HEK293 (cell line): ENCODE data around the gene ERCC2.

Experiments
- GLI4 ChIP-seq: fragments of 450-650 bp; formaldehyde crosslinking; IDR thresholded peaks from 2 replicates; pipeline ENCODE4 v1.5.1; 2016; ENCODE audit warnings: missing biosample characterization, missing genetic modification characterization
- YY1 ChIP-seq: fragments of 450-650 bp; formaldehyde crosslinking; IDR thresholded peaks from 2 replicates; pipeline ENCODE4 v1.5.1; 2018; ENCODE audit warnings: missing biosample characterization, missing genetic modification characterization
- ZBTB7A ChIP-seq: fragments of 450-650 bp; formaldehyde crosslinking; IDR thresholded peaks from 2 replicates; pipeline ENCODE4 v1.5.1; 2016; ENCODE audit warnings: low read depth, missing biosample characterization, missing genetic modification characterization
- ZNF169 ChIP-seq: fragments of 450-650 bp; formaldehyde crosslinking; IDR thresholded peaks from 2 replicates; pipeline ENCODE4 v1.5.1; 2016; ENCODE audit warnings: missing biosample characterization, missing genetic modification characterization
- ZNF354C ChIP-seq: fragments of 450-650 bp; formaldehyde crosslinking; IDR thresholded peaks from 2 replicates; pipeline ENCODE4 v1.5.1; 2016; ENCODE audit warnings: missing biosample characterization, missing genetic modification characterization, low read depth, borderline replicate concordance
- ZNF433 ChIP-seq: fragments of 450-650 bp; formaldehyde crosslinking; IDR thresholded peaks from 2 replicates; pipeline ENCODE4 v1.5.1; 2016; ENCODE audit warnings: missing biosample characterization, missing genetic modification characterization, low read depth
- ZNF830 ChIP-seq: fragments of 450-650 bp; IDR thresholded peaks from 2 replicates; pipeline ENCODE4 v1.5.0; 2018; ENCODE audit warnings: missing biosample characterization, missing genetic modification characterization, low read depth, mild to moderate bottlenecking, moderate library complexity
- TF ChIP-seq, protein P1 (sequence below): fragments of 450-650 bp; formaldehyde crosslinking; IDR thresholded peaks from 2 replicates; pipeline ENCODE4 v1.5.1; 2016; ENCODE audit warnings: missing biosample characterization, missing genetic modification characterization
- TF ChIP-seq, protein P2 (sequence below): fragments of 450-650 bp; formaldehyde crosslinking; IDR thresholded peaks from 2 replicates; pipeline ENCODE4 v1.5.1; 2016; ENCODE audit warnings: missing biosample characterization, missing genetic modification characterization
- TF ChIP-seq, protein P3 (sequence below): fragments of 450-650 bp; formaldehyde crosslinking; IDR thresholded peaks from 2 replicates; pipeline ENCODE4 v1.5.1; 2016; ENCODE audit warnings: missing biosample characterization, missing genetic modification characterization

DNA sequence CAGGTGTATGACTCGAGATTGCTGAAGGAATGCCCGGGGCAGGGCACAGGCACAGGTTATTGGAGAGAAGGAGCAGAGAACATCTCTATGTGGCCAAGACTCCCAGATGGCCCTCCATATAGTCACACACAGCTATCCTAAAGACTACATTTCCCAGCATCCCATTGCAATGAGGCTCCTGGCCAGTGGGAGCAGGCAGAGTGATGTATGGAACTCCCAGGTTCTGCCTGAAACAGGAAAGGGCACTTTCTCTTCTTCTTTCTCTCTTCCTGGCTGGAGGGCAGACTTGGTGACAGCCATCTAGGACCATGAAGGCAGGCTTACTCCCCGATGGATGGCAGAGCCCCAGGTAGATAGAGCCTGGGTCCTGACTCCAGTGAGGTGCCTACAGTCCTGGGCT lies 21.0 kb upstream of the ERCC2 start:
- TF ChIP-seq, protein P1, sequence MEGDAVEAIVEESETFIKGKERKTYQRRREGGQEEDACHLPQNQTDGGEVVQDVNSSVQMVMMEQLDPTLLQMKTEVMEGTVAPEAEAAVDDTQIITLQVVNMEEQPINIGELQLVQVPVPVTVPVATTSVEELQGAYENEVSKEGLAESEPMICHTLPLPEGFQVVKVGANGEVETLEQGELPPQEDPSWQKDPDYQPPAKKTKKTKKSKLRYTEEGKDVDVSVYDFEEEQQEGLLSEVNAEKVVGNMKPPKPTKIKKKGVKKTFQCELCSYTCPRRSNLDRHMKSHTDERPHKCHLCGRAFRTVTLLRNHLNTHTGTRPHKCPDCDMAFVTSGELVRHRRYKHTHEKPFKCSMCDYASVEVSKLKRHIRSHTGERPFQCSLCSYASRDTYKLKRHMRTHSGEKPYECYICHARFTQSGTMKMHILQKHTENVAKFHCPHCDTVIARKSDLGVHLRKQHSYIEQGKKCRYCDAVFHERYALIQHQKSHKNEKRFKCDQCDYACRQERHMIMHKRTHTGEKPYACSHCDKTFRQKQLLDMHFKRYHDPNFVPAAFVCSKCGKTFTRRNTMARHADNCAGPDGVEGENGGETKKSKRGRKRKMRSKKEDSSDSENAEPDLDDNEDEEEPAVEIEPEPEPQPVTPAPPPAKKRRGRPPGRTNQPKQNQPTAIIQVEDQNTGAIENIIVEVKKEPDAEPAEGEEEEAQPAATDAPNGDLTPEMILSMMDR (tag by site-specific recombination): no peak
- TF ChIP-seq YY1 (no peak), ZBTB7A (tag by site-specific recombination) (no peak), ZNF433 (no peak), ZNF354C (tag by site-specific recombination) (no peak), GLI4 (tag by site-specific recombination) (no peak), ZNF830 (tag by site-specific recombination) (no peak), ZNF169 (no peak)
- TF ChIP-seq, protein P2, sequence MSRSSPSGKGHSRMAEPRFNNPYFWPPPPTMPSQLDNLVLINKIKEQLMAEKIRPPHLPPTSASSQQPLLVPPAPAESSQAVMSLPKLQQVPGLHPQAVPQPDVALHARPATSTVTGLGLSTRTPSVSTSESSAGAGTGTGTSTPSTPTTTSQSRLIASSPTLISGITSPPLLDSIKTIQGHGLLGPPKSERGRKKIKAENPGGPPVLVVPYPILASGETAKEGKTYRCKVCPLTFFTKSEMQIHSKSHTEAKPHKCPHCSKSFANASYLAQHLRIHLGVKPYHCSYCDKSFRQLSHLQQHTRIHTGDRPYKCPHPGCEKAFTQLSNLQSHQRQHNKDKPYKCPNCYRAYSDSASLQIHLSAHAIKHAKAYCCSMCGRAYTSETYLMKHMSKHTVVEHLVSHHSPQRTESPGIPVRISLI (tag by site-specific recombination): no peak
- TF ChIP-seq, protein P3, sequence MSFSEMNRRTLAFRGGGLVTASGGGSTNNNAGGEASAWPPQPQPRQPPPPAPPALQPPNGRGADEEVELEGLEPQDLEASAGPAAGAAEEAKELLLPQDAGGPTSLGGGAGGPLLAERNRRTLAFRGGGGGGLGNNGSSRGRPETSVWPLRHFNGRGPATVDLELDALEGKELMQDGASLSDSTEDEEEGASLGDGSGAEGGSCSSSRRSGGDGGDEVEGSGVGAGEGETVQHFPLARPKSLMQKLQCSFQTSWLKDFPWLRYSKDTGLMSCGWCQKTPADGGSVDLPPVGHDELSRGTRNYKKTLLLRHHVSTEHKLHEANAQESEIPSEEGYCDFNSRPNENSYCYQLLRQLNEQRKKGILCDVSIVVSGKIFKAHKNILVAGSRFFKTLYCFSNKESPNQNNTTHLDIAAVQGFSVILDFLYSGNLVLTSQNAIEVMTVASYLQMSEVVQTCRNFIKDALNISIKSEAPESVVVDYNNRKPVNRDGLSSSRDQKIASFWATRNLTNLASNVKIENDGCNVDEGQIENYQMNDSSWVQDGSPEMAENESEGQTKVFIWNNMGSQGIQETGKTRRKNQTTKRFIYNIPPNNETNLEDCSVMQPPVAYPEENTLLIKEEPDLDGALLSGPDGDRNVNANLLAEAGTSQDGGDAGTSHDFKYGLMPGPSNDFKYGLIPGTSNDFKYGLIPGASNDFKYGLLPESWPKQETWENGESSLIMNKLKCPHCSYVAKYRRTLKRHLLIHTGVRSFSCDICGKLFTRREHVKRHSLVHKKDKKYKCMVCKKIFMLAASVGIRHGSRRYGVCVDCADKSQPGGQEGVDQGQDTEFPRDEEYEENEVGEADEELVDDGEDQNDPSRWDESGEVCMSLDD (tag by site-specific recombination): no peak
